Osteocyte (in vitro differentiated cells): ENCODE results near the gene TCF7L1. TPM values are rescaled to one million over a fixed set of nuclear protein-coding genes. Genes with fewer than 3 reads are reported as not detected.

Experiments
- DNase-seq: peaks from one replicate; pipeline ENCODE4 v3.0.0; 2021; ENCODE audit warnings: mixed read lengths; ENCODE audit not compliant: unreplicated experiment; ENCODE audit errors: extremely low spot score
- H3K27ac Mint-ChIP-seq: one replicate; pipeline ENCODE4 v1.8.0; 2021; ENCODE audit warnings: mild to moderate bottlenecking, mixed read lengths; ENCODE audit not compliant: unreplicated experiment
- H3K27me3 Mint-ChIP-seq: one replicate; pipeline ENCODE4 v1.8.0; 2021; ENCODE audit warnings: mixed read lengths; ENCODE audit not compliant: unreplicated experiment
- H3K36me3 Mint-ChIP-seq: one replicate; pipeline ENCODE4 v1.8.0; 2021; ENCODE audit warnings: mixed read lengths; ENCODE audit not compliant: unreplicated experiment
- H3K4me1 Mint-ChIP-seq: one replicate; pipeline ENCODE4 v1.8.0; 2021; ENCODE audit warnings: mixed read lengths; ENCODE audit not compliant: unreplicated experiment
- H3K4me3 Mint-ChIP-seq: one replicate; pipeline ENCODE4 v1.8.0; 2021; ENCODE audit warnings: mild to moderate bottlenecking, moderate library complexity, mixed read lengths; ENCODE audit not compliant: unreplicated experiment
- H3K9me3 Mint-ChIP-seq: one replicate; pipeline ENCODE4 v1.8.0; 2021; ENCODE audit warnings: mixed read lengths; ENCODE audit not compliant: unreplicated experiment
- CTCF ChIP-seq: fragments of 200-600 bp; sonication (generic); IDR thresholded peaks from 2 replicates; pipeline ENCODE4 v1.5.0; 2021; ENCODE audit warnings: antibody characterized with exemption, mild to moderate bottlenecking, moderate library complexity
- total RNA-seq: library from RNA; stranded (reverse); gene quantifications from 2 replicates; pipeline ENCODE4 v1.2.1, GENCODE V29; 2021

TCF7L1 gene
- total RNA-seq, 1 donor from 2014 or later = 31.8 TPM

DNA sequence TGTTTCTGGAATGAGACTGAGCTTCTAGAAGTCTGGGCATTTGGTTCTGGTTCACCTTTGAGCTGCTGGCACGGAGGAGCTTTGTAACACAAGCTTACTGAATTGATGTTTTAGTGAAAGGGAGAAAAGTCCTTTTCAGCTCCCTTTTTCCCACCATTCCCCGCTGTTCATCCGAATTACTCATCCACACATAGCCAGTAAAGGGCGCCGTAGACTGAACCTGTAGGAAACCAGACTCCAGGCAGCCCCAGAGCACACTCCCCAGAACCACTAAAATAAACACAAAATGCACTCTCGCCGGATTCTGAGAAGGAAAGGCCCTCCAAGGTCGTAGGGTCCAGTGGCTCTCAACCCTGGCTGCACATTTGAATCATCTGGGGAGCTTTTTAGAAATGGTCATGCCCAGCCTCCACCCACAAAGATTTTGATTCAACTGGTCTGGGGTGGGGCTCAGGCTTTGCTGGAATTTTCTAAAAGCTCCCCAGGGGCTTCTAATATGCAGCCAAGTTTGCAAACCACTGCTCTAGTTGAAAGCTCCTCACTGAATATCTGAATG is 29.6 kb downstream of the TCF7L1 start:
- peaks cover 77% of the 10 kb centered on the region for H3K4me1 Mint-ChIP-seq
- peak overlapping the region; percentile 96 for H3K27ac Mint-ChIP-seq
- peak overlapping the region; percentile 60 for H3K4me3 Mint-ChIP-seq
- no peak for TF ChIP-seq CTCF
- no peak for DNase-seq
- H3K27me3 Mint-ChIP-seq = no peaks in the 10 kb centered on the region
- H3K9me3 Mint-ChIP-seq = no peaks in the 10 kb centered on the region
- H3K36me3 Mint-ChIP-seq = no peaks in the 10 kb centered on the region

DNA sequence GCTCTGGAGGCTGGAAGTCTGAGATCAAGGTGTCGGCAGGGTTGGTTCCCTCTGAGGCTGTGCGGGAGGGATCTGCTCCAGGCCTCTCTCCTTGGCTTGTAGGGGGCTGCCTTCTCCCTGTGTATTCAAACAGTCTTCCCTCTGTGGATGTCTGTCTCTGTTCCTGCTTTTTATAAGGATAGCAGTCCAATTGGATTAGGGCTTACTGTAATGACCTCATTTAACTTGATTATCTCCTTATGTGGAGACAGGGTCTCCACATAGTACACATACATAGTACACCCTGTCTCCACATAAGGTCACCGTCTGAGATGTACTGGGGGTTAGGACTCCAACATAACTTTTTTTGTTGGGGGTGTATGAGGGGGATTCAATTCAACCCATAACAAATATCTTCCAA is 30.5 kb downstream of the TCF7L1 start:
- Mint-ChIP-seq H3K27ac (peak overlapping the region; percentile 96), H3K36me3 (no peaks in the 10 kb centered on the region), H3K4me3 (no peak overlapping the region), H3K27me3 (no peaks in the 10 kb centered on the region), H3K4me1 (peaks cover 72% of the 10 kb centered on the region), H3K9me3 (no peaks in the 10 kb centered on the region)
- TF ChIP-seq CTCF = no peak
- DNase-seq = no peak

DNA sequence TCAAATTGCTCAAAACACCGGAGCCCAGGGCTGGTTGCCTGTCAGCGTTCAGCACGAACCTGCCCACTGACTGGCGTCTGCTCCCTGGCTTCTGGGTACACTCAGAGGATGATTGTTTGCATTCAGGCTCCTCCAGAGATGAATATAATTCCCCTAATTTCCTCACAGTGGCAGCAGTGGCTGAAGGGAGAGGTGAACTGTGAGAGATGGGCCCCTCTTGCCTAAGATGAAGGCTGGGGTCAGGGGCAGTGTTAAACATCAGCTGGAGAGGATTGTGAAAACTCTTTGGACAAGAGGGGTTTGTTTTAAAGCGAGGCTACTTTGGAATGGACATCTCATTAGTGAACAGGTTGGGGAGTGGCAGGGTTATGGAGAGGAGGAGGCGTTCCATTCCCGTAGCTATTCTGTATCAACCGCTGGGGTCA is 31.0 kb downstream of the TCF7L1 start:
- Mint-ChIP-seq H3K27me3 (no peaks in the 10 kb centered on the region), H3K4me1 (peaks cover 68% of the 10 kb centered on the region), H3K9me3 (no peaks in the 10 kb centered on the region), H3K36me3 (peaks cover 1% of the 10 kb centered on the region), H3K4me3 (peak overlapping the region; percentile 28), H3K27ac (peak overlapping the region; percentile 96)
- DNase-seq = no peak
- peak; percentile 45 for TF ChIP-seq CTCF

DNA sequence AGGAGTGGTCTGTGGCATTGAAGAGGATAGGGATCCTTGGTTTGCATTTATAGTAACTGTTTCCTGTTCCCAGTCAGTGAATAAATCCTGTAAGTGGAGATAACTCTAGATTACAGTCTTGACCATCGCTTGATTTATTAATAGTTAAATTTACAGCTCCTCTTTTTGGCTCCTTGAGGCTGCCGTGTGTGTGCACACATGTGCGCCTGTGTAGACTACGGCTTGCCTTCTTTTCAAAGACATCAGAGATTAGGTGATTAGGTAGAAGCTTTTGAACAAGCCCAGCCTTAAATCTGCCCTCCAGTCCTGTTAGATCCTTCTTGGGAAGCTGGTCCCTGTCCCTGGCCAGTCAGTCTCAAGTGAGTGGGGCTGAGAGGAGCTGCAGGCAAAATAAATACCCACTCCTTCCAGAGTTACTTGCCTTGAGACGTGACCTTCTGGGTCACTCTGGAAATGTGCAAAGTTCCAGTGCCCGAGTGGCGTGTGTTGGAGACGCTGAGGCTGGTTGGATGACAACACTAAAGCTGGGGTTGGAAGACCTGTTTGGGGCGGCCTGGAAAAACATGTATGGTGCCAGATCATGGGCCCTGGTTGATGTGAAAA is 32.0 kb downstream of the TCF7L1 start:
- peak overlapping the region; percentile 58 for H3K27ac Mint-ChIP-seq
- no peak for DNase-seq
- H3K4me1 Mint-ChIP-seq = peaks cover 60% of the 10 kb centered on the region

More for the DNA sequence above, 32.0 kb downstream of the TCF7L1 start:
- no peak for TF ChIP-seq CTCF
- no peaks in the 10 kb centered on the region for H3K27me3 Mint-ChIP-seq
- H3K9me3 Mint-ChIP-seq = no peaks in the 10 kb centered on the region
- no peak overlapping the region for H3K4me3 Mint-ChIP-seq
- H3K36me3 Mint-ChIP-seq = peaks cover 1% of the 10 kb centered on the region
